ENCODE data around the gene EXOC3L4. TPM values are rescaled to one million over a fixed set of nuclear protein-coding genes. Genes with fewer than 3 reads are reported as not detected.

Gene EXOC3L4
- polyA plus RNA-seq, 1 donor (not counting 4 experiments of a cell fraction or from before 2014, with no cell fraction given) = not detected

DNA sequence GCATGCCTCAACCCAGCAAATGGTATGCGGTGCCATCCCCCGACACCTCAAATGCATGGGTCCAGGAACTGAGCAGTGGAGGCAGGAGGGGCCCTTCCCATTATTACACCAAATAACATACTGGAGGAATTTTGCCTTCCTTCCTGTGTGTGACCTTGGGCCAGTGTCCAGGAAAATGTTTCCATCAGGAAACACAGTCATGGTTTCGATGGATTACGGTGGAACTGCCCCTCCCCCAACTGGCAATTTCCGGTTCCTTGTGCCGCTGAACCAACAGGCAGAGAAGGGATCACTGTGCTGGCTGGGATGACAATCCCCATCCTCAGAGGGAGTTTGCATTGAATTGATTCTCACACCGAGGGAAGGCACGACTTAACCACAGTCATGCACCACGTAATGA is 28.1 kb upstream of the EXOC3L4 start:
- no peak for TF ChIP-seq EZH2 (IDR thresholded peaks at IDR 0.05; ENCODE audit: low read length)
- TF ChIP-seq, protein P1, sequence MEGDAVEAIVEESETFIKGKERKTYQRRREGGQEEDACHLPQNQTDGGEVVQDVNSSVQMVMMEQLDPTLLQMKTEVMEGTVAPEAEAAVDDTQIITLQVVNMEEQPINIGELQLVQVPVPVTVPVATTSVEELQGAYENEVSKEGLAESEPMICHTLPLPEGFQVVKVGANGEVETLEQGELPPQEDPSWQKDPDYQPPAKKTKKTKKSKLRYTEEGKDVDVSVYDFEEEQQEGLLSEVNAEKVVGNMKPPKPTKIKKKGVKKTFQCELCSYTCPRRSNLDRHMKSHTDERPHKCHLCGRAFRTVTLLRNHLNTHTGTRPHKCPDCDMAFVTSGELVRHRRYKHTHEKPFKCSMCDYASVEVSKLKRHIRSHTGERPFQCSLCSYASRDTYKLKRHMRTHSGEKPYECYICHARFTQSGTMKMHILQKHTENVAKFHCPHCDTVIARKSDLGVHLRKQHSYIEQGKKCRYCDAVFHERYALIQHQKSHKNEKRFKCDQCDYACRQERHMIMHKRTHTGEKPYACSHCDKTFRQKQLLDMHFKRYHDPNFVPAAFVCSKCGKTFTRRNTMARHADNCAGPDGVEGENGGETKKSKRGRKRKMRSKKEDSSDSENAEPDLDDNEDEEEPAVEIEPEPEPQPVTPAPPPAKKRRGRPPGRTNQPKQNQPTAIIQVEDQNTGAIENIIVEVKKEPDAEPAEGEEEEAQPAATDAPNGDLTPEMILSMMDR (optimal IDR thresholded peaks at IDR 0.05 in 1 of 3, IDR thresholded peaks at IDR 0.05 in 1 of 3, conservative IDR thresholded peaks at IDR 0.05 in 1 of 3; ENCODE audit: extremely low read depth in 1 of 3, insufficient read depth in 2 of 3, low read length in 3 of 3) = no peak
- Histone ChIP-seq H3K27ac (ENCODE audit: control insufficient read depth, insufficient read depth, low read length) (no peak overlapping the region), H3K9me1 (ENCODE audit: control insufficient read depth, extremely low read depth, insufficient read depth, low read length) (no peaks in the 10 kb centered on the region), H3K4me1 (ENCODE audit: control insufficient read depth, extremely low read depth, insufficient read depth, low read length) (peaks cover 17% of the 10 kb centered on the region), H3K36me3 (ENCODE audit: control insufficient read depth in 2 of 2, extremely low read depth in 1 of 2, insufficient read depth in 2 of 2, low read length in 2 of 2) (no peaks in the 10 kb centered on the region), H3K4me3 (ENCODE audit: control insufficient read depth in 2 of 3, extremely low read depth in 1 of 3, insufficient read depth in 2 of 3, low read depth in 1 of 3, low read length in 3 of 3) (no peak overlapping the region), H4K20me1 (ENCODE audit: control insufficient read depth, extremely low read depth, insufficient read depth, low read length) (no peaks in the 10 kb centered on the region), H3K27me3 (ENCODE audit: control insufficient read depth, extremely low read depth, insufficient read depth, low read length) (no peaks in the 10 kb centered on the region), H3K9ac (ENCODE audit: control insufficient read depth, extremely low read depth, insufficient read depth, low read length) (no peak overlapping the region), H3K4me2 (ENCODE audit: control insufficient read depth, extremely low read depth, insufficient read depth, low read depth, low read length) (no peak overlapping the region), H3K9me3 (ENCODE audit: control insufficient read depth, low read depth, low read length) (no peaks in the 10 kb centered on the region), H3K79me2 (ENCODE audit: control insufficient read depth, insufficient read depth, low read length) (no peaks in the 10 kb centered on the region), H2AFZ (ENCODE audit: control insufficient read depth, low read length) (no peak overlapping the region)
- FAIRE-seq = no peak
- dilution Hi-C loops (cut with MboI; ENCODE audit: extremely low pct_ligation_motif_present, low sequenced_read_pairs) = no loop called here
- no peak for DNase-seq (ENCODE audit: low read depth, low spot score)

GRCh38 chr14:103067231-103067954 is 27.1 kb upstream of the EXOC3L4 start:
- no peak overlapping the region for H2AFZ ChIP-seq (ENCODE audit: control insufficient read depth, low read length)
- DNase-seq (ENCODE audit: low read depth, low spot score) (no peak), FAIRE-seq (peak; percentile 79)
- peak overlapping the region; percentile 40 for H3K9ac ChIP-seq (ENCODE audit: control insufficient read depth, extremely low read depth, insufficient read depth, low read length)
- dilution Hi-C loops (cut with MboI; ENCODE audit: extremely low pct_ligation_motif_present, low sequenced_read_pairs) = no loop called here
- no peaks in the 10 kb centered on the region for H3K36me3 ChIP-seq (ENCODE audit: control insufficient read depth in 2 of 2, extremely low read depth in 1 of 2, insufficient read depth in 2 of 2, low read length in 2 of 2)
- no peaks in the 10 kb centered on the region for H3K79me2 ChIP-seq (ENCODE audit: control insufficient read depth, insufficient read depth, low read length)
- no peak overlapping the region for H3K4me3 ChIP-seq (ENCODE audit: control insufficient read depth in 2 of 3, extremely low read depth in 1 of 3, insufficient read depth in 2 of 3, low read depth in 1 of 3, low read length in 3 of 3)
- H3K9me1 ChIP-seq (ENCODE audit: control insufficient read depth, extremely low read depth, insufficient read depth, low read length) = no peaks in the 10 kb centered on the region
- H3K27me3 ChIP-seq (ENCODE audit: control insufficient read depth, extremely low read depth, insufficient read depth, low read length) = no peaks in the 10 kb centered on the region
- H4K20me1 ChIP-seq (ENCODE audit: control insufficient read depth, extremely low read depth, insufficient read depth, low read length) = no peaks in the 10 kb centered on the region
- peak overlapping the region; percentile 47 for H3K4me2 ChIP-seq (ENCODE audit: control insufficient read depth, extremely low read depth, insufficient read depth, low read depth, low read length)
- H3K9me3 ChIP-seq (ENCODE audit: control insufficient read depth, low read depth, low read length) = no peaks in the 10 kb centered on the region
- H3K4me1 ChIP-seq (ENCODE audit: control insufficient read depth, extremely low read depth, insufficient read depth, low read length) = peaks cover 17% of the 10 kb centered on the region
- TF ChIP-seq, protein P1 (optimal IDR thresholded peaks at IDR 0.05 in 1 of 3, IDR thresholded peaks at IDR 0.05 in 1 of 3, conservative IDR thresholded peaks at IDR 0.05 in 1 of 3; ENCODE audit: extremely low read depth in 1 of 3, insufficient read depth in 2 of 3, low read length in 3 of 3) = no peak
- no peak for TF ChIP-seq EZH2 (IDR thresholded peaks at IDR 0.05; ENCODE audit: low read length)
- peak overlapping the region; percentile 39 for H3K27ac ChIP-seq (ENCODE audit: control insufficient read depth, insufficient read depth, low read length)
